Stimulated activated CD8-positive, alpha-beta memory T cell treated with anti-CD3 and anti-CD28 coated beads, Interleukin-4, amount 100 ng/mL, for 48 hours (primary cell): ENCODE results near the gene MYO1A.
"Not testable (repeated sequence)": the region's sequence is repeated elsewhere in the genome, so short reads cannot be mapped to it uniquely, and the experiment has no call there.

Experiments used
- DNase-seq: peaks from one replicate; pipeline ENCODE4 v3.0.0-alpha.2; 2020

Gene MYO1A

GRCh38 chr12:56991319-56992246, 58.3 kb downstream of the MYO1A start:
- peak; percentile 15 for DNase-seq

- DNase-seq, result peak; percentile 19
Measured at GRCh38 chr12:56990648-56991318, 59.1 kb downstream of the MYO1A start.

- no peak for DNase-seq
Measured at GRCh38 chr12:56989861-56990610, 59.9 kb downstream of the MYO1A start.

GRCh38 chr12:56988207-56988739, 61.7 kb downstream of the MYO1A start:
- DNase-seq, result no peak

- DNase-seq, result peak; percentile 88
Measured at GRCh38 chr12:56987551-56988053, 62.3 kb downstream of the MYO1A start.

- no peak for DNase-seq
Measured at GRCh38 chr12:56987011-56987410, 62.9 kb downstream of the MYO1A start.

- DNase-seq, result not testable (repeated sequence)
Measured at GRCh38 chr12:56985714-56986113, 64.2 kb downstream of the MYO1A start.

GRCh38 chr12:56983386-56983785, 66.5 kb downstream of the MYO1A start:
- DNase-seq, result no peak

- DNase-seq, result not testable (repeated sequence)
Measured at GRCh38 chr12:56982578-56983236, 67.2 kb downstream of the MYO1A start.

GRCh38 chr12:56980941-56981530, 68.9 kb downstream of the MYO1A start:
- no peak for DNase-seq

GRCh38 chr12:56980268-56980667, 69.7 kb downstream of the MYO1A start:
- no peak for DNase-seq

GRCh38 chr12:56979628-56980027, 70.3 kb downstream of the MYO1A start:
- DNase-seq, result no peak
